ENCODE data around the gene CDK11B.
"Not testable (repeated sequence)": the region's sequence is repeated elsewhere in the genome, so short reads cannot be mapped to it uniquely, and the experiment has no call there.

CDK11B gene

GRCh38 chr1:1658583-1659549, at the start of gene CDK11B:
Gene CDK11B, minus strand, starts transcription at chr1:1659004. Its CDS starts 1,519 bp downstream, at chr1:1657485.
- DNase-seq, result peak; percentile 81 to 99 (median 94)

DNA sequence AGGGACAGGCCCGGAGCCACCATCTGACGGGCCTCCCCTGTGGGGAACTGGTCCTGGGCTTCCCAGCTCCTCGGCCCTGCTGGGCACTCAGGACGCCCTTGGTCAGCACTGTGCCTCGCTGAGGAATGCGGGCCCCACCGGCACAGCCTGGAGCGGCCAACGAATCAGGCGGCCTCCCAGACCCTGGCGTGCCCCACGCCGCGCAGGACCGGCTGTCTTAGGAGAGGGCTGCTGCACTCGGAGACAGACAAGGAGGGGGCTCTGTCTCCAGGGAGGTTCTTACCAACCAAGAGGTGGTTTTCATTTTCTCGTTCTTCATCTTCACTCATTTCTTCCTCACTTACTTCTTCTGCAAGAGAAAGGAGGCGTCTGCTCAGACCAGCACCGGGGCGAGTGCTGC, 49.1 kb upstream of the CDK11B start:
- DNase-seq, result not testable (repeated sequence)

DNA sequence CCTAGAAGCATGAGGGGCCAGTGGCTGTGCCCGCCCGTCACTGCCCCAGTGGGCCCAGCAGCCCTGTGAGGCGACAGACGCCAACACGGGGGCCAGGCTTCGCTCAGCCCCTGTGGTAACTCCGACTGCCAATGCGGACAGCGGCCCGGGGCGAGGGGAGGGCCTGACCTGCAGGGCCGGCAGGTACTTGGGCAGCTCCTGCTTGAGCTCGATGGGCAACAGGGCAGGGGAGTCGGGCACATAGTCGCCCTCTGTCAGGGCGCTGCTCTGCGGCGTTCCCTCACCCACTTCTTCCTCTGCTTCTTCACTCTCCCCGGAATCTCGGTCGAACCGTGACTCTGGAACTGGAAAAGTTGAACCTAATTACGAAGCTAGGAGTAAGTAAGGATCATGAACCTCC, 48.4 kb upstream of the CDK11B start:
- DNase-seq, result not testable (repeated sequence)

DNA sequence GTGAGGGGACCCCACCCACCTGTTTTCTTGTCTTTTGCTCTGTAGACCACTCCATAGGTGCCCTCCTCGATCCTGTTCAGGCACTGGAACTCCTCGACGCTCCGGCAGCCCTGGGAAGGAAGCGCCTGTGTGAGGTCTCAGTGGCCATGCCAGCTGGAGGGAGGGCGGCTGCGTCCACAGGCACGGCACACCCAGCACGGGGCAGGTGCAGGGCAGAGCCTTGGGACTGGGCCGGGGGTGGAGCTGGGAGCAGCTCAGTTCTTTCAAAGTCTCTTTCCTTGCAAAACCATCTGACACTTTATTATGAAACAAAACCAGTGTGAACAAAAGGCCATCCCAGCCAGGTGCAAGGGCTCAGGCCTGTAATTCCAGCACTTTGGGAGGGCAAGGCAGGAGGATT, 46.8 kb upstream of the CDK11B start:
- not testable (repeated sequence) for DNase-seq

DNA sequence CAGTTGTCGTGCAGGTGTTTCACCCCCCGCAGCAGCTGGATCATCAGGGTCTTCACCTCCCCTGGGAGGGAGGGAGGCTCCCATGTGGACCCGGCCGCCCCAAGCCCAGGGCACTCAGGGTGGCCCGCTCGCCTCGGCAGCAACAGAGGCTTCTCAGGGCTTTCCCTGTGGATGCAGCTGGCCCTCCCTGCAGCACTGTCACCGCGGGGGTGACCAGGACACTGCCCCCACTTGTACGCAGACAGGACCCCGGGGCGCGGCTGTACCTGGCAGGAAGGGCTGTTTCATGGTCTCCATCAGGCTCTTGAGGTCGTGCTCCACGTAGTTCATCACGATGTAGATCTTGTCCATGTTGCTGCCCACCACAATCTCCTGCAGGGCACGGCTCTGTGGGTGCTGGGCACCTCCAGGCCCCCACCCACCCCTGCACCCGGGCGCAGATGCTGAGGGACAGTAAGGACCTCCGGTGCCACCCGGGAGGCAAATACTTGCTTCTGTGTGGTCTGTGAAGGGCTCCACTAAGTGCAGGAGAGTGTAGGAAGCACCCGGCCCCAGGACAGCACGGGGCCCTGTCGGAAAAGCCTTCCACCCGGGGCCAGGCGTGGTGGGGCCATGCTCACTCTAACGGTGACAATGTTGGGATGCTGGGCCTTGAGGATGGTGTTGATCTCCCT, 45.6 kb upstream of the CDK11B start:
- DNase-seq, result not testable (repeated sequence)

- no peak for DNase-seq
These were observed 45.0 kb upstream of the CDK11B start for GRCh38 chr1:1703796-1704195.

GRCh38 chr1:1702506-1702905, 43.7 kb upstream of the CDK11B start:
- not testable (repeated sequence) for DNase-seq

DNA sequence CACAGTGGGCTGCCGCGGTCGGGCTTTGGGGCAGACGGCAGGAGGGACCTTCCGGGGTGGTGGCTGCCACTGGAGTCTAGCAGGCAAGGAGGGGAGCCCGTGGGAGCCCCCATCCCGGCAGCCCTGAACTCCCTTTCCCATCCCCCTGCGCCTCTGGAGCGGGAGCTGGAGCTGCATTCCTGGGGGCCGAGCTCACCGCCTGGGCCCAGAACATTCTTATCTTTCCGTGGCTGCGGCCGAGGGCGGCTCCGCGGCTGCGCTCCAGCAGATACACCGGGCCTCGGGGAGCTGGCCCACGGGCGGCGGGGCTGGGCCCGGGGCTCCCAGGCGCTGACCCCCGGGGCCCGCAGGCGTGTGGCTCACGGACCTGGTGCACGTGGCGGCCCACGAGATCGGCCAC, 41.8 kb upstream of the CDK11B start:
- DNase-seq, result not testable (repeated sequence)

DNA sequence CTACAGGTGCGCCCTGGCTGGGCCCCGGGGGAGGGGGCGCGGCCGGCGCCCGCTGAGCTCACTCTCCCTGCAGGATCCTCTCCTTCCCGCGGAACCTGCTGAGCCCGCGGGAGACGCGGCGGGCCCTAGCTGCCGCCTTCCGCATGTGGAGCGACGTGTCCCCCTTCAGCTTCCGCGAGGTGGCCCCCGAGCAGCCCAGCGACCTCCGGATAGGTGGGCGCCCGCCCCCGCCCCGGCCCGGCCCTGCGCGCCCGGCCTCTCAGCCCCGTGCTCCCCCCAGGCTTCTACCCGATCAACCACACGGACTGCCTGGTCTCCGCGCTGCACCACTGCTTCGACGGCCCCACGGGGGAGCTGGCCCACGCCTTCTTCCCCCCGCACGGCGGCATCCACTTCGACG, 41.3 kb upstream of the CDK11B start:
- not testable (repeated sequence) for DNase-seq

DNA sequence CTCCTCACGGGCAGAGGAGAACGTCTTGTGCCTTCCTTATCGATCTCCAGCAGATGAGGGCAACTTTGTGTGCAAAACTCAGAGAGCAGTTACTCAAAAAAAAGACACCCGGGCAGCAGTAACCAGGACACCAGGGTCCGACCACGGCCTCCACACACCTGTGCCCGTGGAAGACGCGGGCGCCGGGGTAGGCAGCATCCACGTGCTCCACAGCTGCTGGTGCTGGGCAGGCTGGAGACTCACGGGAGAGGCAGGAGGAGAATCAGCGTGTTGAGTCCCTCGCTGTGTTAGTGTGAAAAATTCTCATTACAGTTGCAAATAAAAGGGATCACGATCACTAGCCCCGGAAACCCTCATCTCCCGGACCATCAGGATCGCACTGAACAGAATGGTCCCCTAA, 40.3 kb upstream of the CDK11B start:
- not testable (repeated sequence) for DNase-seq

- DNase-seq, result not testable (repeated sequence)
These were observed 38.8 kb upstream of the CDK11B start for GRCh38 chr1:1697358-1698183.

DNA sequence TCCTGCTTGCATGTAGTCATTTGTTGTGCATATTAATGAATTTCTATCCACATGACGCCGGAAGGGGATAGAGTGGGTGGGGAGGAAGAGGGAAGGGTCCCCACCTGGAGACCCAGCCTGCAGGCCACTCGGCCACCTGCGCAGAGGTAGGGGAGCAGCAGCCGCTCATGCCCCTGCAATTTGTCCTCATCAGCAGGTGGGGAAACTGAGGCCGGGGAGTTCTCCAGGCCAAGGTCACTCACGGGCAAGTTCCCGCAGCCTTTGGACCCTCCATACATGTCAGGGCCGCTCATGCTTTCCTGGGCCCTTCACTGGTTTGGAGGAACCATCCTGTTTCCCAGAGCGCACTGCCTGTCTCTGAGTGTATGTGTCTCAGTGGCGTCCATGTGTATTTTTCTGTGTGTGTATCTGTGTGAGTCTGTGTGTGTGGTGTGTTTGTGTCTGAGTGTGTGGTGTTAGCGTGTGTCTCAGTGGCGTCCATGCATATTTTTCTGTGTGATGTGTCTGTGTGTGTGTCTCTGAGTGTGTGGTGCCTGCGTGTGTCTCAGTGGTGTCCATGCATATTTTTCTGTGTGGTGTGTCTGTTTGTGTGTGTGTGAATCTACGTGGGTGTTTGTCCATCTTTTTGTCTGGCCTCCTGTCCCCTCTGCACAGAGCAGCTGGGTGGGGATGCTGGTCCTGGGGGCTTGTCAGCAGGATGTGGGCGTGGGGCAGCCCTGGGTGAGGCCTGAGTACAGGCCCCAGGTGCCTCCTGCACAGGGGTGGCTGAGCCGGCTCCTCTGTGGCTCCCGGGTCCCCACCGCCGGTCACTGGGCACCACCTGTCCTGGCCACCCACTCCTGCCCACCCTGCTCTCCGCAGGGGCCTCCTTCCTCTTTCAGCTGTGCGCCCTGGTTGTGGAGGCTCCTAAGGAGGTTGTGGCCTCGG, 37.9 kb upstream of the CDK11B start:
- not testable (repeated sequence) for DNase-seq

DNA sequence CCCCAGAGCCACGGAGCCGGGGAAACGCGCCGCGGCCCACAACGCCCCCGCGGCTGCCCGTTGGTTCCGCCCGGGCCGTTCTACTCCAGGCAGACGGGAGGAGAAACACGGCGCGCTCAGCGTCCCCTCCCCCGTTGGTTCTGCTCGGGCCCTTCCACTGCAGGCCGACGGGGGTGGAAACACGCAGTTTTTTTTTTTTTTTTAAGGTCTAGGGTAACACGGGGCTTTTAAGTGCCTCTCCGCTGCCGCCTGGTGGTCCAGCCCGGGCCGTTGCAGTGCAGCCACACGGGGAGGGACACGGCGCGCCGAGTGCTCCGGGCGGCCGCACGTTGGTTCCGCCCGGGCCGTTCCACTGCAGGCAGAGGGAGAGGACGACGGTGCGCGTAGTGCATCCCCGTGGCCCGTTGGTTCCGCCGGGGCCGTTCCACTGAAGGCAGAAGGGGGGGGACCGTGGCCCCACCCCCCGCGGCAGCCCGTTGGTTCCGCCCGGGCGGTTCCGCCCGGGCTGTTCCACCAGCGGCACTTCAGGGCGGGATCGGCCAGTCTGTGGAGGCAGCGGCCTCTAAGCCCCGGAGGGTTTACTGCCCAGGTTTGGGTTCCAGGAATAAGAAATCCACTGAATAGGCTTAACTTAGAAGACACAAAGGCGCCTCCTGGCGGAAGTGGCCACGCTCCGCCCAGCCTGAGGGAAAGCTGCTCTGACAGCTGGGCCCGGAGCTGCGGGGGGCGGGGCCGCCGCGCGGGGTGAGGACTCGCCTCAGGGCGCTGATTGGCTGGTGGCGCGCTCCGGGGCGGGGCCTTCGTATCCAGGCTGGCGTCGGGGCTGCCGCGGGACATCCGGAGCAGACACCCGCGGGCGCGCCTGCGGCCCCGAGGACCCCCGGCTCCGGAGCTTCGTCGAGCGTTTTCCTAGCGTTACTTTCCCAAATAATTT, 34.2 kb upstream of the CDK11B start, which contains the start of gene SLC35E2B:
Gene SLC35E2B, minus strand, starts transcription at position 82 of the 934 bp plus-strand sequence. CDS start 16,096 bp downstream, outside the sequence.
- peak; percentile 43 to 96 (median 81) for DNase-seq

GRCh38 chr1:1692324-1692713, 33.5 kb upstream of the CDK11B start:
- DNase-seq, result peak in 2 of 4 experiments; percentile 78 to 91

DNA sequence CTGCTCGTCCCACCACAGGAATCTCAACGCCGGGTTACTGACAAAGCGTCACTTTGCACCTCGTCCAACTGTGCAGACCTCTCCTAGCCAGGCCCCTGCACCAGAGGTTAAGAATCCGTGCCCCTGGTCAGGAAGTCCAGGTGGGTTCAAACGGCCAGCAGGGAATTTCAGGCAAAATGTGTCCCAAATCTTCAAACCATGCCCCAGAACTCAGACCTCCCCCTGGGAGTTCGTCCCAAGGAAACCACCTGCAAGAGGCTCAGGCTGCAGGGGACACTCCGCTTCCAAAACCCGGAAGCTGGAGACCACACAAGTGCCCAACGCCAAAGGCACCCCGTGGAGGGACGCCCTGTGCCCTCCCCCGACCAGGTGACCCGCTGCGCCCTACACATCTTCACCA, 32.6 kb upstream of the CDK11B start:
- not testable (repeated sequence) for DNase-seq

DNA sequence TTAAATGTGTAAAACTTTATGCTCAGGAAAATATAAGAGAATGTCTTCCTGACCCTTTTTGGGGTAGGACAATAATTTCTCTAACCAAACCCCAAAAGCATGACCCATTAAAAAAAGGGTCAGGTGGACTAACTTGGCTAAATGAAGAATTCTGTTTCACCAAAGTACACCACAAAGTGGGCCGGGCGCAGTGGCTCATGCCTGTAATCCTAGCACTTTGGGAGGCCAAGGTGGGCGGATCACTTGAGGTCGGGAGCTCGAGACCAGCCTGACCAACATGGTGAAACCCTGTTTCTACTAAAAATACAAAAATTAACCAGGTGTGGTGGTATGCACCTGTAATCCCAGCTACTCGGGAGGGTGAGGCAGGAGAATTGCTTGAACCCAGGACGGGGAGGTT, 30.7 kb upstream of the CDK11B start:
- DNase-seq, result not testable (repeated sequence)

DNA sequence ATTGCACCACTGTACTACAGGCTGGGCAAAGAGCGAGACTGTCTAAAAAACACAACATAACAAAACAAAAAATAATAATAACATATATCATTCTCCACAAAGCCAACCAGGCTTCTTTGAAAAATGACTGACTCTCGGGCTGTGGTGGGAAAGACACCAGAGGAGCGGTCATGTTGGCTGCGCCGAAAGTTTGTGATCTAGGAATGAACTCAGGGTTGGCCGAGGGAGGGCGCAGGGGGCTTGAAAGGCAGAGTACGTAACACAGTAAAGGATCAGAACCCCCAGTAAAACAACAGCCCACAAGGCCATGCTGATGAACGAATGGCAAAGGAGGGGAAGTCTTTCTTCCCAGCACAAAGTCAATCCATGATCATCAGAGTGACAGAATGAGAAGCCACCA, 29.0 kb upstream of the CDK11B start:
- DNase-seq, result no peak

DNA sequence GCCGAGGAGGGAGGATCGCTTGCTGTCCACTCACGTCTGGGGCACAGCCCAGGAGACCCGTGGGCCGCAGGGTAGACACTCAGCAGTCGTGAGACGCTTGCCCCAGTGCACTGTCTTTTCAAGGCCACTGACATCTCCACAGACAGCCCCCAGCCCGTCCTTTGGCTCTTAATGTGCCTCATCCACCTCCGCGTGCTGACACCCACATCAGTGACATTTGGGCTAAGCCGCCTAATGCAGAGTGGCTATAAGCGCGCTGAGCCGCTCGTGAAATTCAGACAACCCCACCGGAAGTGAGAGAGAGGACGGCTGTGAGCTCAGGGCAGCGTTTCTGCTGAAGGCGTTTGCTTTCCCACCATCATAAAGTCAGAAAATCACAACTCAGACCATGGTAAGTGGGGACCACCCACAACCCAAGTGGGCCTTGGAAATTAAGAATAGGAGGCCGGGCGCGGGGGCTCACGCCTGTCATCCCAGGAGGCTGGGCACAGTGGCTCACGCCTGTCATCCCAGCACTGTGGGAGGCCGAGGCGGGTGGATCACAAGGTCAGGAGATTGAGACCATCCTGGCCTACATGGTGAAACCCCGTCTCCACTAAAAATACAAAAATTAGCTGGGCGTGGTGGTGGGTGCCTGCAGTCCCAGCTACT, 25.4 kb upstream of the CDK11B start:
- DNase-seq, result no peak

DNA sequence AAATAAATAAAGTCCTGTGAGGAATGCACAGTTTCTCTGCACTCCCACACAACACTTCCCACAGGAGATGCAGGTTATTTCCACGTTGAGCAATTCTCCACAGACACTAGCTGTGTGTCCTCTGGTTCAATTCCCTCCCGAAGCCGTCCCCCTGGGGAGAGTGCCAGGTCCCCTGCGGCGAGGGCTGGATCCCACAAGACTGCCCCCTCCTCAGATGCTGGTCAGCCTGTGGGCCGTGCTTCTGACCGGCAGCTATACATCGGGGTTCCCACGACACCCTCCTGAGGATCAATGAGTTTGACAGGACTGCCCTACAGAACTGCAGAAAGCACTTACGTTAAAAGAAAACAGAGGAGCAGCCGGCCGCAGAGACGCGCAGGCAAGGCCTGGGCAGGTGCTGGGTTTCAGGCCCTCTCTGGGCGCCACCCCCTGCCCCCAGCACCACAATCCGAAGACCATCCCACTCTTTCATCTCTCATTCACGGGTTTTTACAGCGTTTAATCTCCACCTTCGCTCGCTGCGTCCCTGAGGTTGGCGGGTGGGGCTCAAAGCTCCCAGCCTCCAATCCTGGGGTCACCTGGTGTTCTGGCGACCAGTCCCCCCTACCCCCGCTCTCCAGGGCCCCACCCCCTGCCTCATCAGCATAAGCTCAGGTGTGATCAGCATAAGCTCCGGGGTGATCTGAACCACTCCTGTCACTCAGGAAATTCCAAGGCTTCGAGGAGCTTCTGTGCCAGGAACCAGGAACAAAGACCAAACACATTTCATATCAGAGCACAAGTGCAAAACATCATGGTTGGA, 24.5 kb upstream of the CDK11B start:
- no peak for DNase-seq

Measured in activated naive CD4-positive, alpha-beta T cell (primary cell).